ENCODE results near the gene SCFD1. TPM values are rescaled to one million over a fixed set of nuclear protein-coding genes. Genes with fewer than 3 reads are reported as not detected.

Gene SCFD1
- total and polyA plus RNA-seq, 2 donors (not counting 1 experiment from before 2014, with no cell fraction given) = 110 to 129 TPM

- Histone ChIP-seq H3K36me3 (ENCODE audit: control insufficient read depth, insufficient read depth, low read length) (no peaks in the 10 kb centered on the region), H2AFZ (ENCODE audit: low read length) (no peak overlapping the region), H3K79me2 (ENCODE audit: control insufficient read depth, insufficient read depth, low read length) (peaks cover 76% of the 10 kb centered on the region), H3K4me3 (replicated peaks in 1 of 4; ENCODE audit: control extremely low read depth in 1 of 4, insufficient read depth in 1 of 4, low read depth in 3 of 4, low read length in 4 of 4) (no peak overlapping the region), H3K4me1 (ENCODE audit: control insufficient read depth, extremely low read depth, insufficient read depth, low read length) (no peaks in the 10 kb centered on the region), H3K9ac (ENCODE audit: insufficient read depth, low read length) (no peak overlapping the region), H4K20me1 (ENCODE audit: control insufficient read depth, extremely low read depth, insufficient read depth, low read length) (no peaks in the 10 kb centered on the region), H3K27ac (ENCODE audit: insufficient read depth, low read length) (no peak overlapping the region), H3K27me3 (ENCODE audit: control insufficient read depth, insufficient read depth, low read length) (no peaks in the 10 kb centered on the region), H3K4me2 (ENCODE audit: extremely low read depth, insufficient read depth, low read length) (no peak overlapping the region), H3K9me3 (ENCODE audit: control insufficient read depth, insufficient read depth, low read depth, low read length) (no peaks in the 10 kb centered on the region)
- peak in 1 of 2 donors; percentile 34 for DNase-seq (ENCODE audit: low read depth in 2 of 2)
- TF ChIP-seq EZH2 (IDR thresholded peaks at IDR 0.05; ENCODE audit: low read length, missing control alignments) = no peak
- TF ChIP-seq, protein P1, sequence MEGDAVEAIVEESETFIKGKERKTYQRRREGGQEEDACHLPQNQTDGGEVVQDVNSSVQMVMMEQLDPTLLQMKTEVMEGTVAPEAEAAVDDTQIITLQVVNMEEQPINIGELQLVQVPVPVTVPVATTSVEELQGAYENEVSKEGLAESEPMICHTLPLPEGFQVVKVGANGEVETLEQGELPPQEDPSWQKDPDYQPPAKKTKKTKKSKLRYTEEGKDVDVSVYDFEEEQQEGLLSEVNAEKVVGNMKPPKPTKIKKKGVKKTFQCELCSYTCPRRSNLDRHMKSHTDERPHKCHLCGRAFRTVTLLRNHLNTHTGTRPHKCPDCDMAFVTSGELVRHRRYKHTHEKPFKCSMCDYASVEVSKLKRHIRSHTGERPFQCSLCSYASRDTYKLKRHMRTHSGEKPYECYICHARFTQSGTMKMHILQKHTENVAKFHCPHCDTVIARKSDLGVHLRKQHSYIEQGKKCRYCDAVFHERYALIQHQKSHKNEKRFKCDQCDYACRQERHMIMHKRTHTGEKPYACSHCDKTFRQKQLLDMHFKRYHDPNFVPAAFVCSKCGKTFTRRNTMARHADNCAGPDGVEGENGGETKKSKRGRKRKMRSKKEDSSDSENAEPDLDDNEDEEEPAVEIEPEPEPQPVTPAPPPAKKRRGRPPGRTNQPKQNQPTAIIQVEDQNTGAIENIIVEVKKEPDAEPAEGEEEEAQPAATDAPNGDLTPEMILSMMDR (conservative IDR thresholded peaks at IDR 0.05 in 1 of 2, IDR thresholded peaks at IDR 0.05 in 1 of 2; ENCODE audit: low read depth in 1 of 2, low read length in 2 of 2) = no peak
Measured at GRCh38 chr14:30584058-30584630, 38.0 kb upstream of the SCFD1 start.

DNA sequence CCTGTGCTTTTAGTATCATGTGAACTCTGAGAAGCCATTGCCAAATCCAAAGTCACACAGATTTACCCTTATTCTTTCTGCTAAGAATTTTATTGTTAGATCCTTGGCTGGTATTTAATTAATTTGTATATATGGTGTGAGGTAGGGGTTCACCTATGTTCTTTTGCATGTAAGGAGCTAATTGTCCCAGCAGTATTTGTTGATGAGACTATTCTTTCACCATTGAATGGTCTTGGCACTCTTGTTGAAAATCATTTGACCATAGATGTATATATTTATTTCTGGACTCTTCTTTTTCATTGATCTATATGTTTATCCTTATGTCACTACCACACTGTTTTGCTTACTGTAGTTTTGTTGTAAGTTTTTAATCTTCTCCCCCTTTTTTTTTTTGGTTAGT is 36.9 kb upstream of the SCFD1 start:
- no peaks in the 10 kb centered on the region for H3K36me3 ChIP-seq (ENCODE audit: control insufficient read depth, insufficient read depth, low read length)
- H3K4me3 ChIP-seq (replicated peaks in 1 of 4; ENCODE audit: control extremely low read depth in 1 of 4, insufficient read depth in 1 of 4, low read depth in 3 of 4, low read length in 4 of 4) = no peak overlapping the region
- H2AFZ ChIP-seq (ENCODE audit: low read length) = no peak overlapping the region
- no peak for DNase-seq (ENCODE audit: low read depth in 2 of 2)
- TF ChIP-seq, protein P1 (conservative IDR thresholded peaks at IDR 0.05 in 1 of 2, IDR thresholded peaks at IDR 0.05 in 1 of 2; ENCODE audit: low read depth in 1 of 2, low read length in 2 of 2) = no peak
- no peak for TF ChIP-seq EZH2 (IDR thresholded peaks at IDR 0.05; ENCODE audit: low read length, missing control alignments)
- no peaks in the 10 kb centered on the region for H3K27me3 ChIP-seq (ENCODE audit: control insufficient read depth, insufficient read depth, low read length)
- H3K27ac ChIP-seq (ENCODE audit: insufficient read depth, low read length) = no peak overlapping the region
- no peaks in the 10 kb centered on the region for H3K9me3 ChIP-seq (ENCODE audit: control insufficient read depth, insufficient read depth, low read depth, low read length)
- no peak overlapping the region for H3K9ac ChIP-seq (ENCODE audit: insufficient read depth, low read length)
- no peaks in the 10 kb centered on the region for H3K4me1 ChIP-seq (ENCODE audit: control insufficient read depth, extremely low read depth, insufficient read depth, low read length)
- peaks cover 67% of the 10 kb centered on the region for H3K79me2 ChIP-seq (ENCODE audit: control insufficient read depth, insufficient read depth, low read length)
- no peaks in the 10 kb centered on the region for H4K20me1 ChIP-seq (ENCODE audit: control insufficient read depth, extremely low read depth, insufficient read depth, low read length)
- H3K4me2 ChIP-seq (ENCODE audit: extremely low read depth, insufficient read depth, low read length) = no peak overlapping the region

DNA sequence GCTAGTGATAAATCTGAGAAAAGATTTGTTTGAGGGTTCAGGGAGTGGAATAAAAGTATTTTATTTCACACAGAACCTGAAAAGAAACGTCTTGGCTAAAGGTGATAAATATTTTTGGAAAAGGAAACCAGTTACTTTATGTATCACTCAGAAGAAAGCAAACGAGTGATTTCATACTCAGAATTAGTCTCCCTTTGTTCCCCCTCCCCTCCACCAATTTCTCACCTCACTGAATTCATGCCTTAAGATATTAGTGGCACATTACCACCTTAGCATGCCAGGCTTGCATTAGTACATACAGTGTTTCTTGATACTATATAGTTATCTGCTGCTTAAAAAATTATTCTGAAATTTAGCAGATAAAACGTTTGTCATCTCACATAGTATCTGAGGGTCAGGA is 35.0 kb upstream of the SCFD1 start:
- DNase-seq (ENCODE audit: low read depth in 2 of 2) = no peak
- no peaks in the 10 kb centered on the region for H3K27me3 ChIP-seq (ENCODE audit: control insufficient read depth, insufficient read depth, low read length)
- peaks cover 55% of the 10 kb centered on the region for H3K79me2 ChIP-seq (ENCODE audit: control insufficient read depth, insufficient read depth, low read length)
- no peak overlapping the region for H3K4me3 ChIP-seq (replicated peaks in 1 of 4; ENCODE audit: control extremely low read depth in 1 of 4, insufficient read depth in 1 of 4, low read depth in 3 of 4, low read length in 4 of 4)
- TF ChIP-seq, protein P1 (conservative IDR thresholded peaks at IDR 0.05 in 1 of 2, IDR thresholded peaks at IDR 0.05 in 1 of 2; ENCODE audit: low read depth in 1 of 2, low read length in 2 of 2) = no peak
- TF ChIP-seq EZH2 (IDR thresholded peaks at IDR 0.05; ENCODE audit: low read length, missing control alignments) = no peak
- H2AFZ ChIP-seq (ENCODE audit: low read length) = no peak overlapping the region
- H3K9ac ChIP-seq (ENCODE audit: insufficient read depth, low read length) = no peak overlapping the region
- no peak overlapping the region for H3K27ac ChIP-seq (ENCODE audit: insufficient read depth, low read length)
- peaks cover 4% of the 10 kb centered on the region for H3K36me3 ChIP-seq (ENCODE audit: control insufficient read depth, insufficient read depth, low read length)
- no peaks in the 10 kb centered on the region for H3K4me1 ChIP-seq (ENCODE audit: control insufficient read depth, extremely low read depth, insufficient read depth, low read length)
- no peaks in the 10 kb centered on the region for H4K20me1 ChIP-seq (ENCODE audit: control insufficient read depth, extremely low read depth, insufficient read depth, low read length)
- H3K9me3 ChIP-seq (ENCODE audit: control insufficient read depth, insufficient read depth, low read depth, low read length) = no peaks in the 10 kb centered on the region
- H3K4me2 ChIP-seq (ENCODE audit: extremely low read depth, insufficient read depth, low read length) = no peak overlapping the region

All from fibroblast of lung (primary cell).